ENCODE measurements around the gene PKD2L2.

DNA sequence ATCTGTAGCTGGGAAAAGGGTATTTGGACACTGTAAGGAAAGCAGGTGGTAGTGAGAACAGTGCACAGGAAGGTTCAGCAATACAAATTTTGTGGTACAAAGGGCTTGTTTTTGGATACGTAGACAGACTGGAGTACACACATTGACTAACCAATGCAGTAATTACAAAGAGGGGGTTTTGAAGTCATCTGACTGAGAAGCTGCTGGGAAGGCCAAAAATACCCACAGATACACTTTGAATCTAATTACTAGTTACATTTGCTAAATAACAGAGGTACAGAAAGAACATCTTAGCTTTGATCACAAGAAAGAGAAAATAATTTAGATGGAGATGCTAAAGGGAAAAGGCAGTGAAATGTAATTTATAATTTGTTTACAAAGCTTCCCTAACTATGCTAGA lies 45.9 kb downstream of the PKD2L2 start:
- TF ChIP-seq, protein P1, sequence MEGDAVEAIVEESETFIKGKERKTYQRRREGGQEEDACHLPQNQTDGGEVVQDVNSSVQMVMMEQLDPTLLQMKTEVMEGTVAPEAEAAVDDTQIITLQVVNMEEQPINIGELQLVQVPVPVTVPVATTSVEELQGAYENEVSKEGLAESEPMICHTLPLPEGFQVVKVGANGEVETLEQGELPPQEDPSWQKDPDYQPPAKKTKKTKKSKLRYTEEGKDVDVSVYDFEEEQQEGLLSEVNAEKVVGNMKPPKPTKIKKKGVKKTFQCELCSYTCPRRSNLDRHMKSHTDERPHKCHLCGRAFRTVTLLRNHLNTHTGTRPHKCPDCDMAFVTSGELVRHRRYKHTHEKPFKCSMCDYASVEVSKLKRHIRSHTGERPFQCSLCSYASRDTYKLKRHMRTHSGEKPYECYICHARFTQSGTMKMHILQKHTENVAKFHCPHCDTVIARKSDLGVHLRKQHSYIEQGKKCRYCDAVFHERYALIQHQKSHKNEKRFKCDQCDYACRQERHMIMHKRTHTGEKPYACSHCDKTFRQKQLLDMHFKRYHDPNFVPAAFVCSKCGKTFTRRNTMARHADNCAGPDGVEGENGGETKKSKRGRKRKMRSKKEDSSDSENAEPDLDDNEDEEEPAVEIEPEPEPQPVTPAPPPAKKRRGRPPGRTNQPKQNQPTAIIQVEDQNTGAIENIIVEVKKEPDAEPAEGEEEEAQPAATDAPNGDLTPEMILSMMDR (optimal IDR thresholded peaks at IDR 0.05 in 1 of 3, IDR thresholded peaks at IDR 0.05 in 1 of 3, conservative IDR thresholded peaks at IDR 0.05 in 1 of 3; ENCODE audit: extremely low read depth in 1 of 3, insufficient read depth in 2 of 3, low read length in 3 of 3), result no peak
- TF ChIP-seq EZH2 (IDR thresholded peaks at IDR 0.05; ENCODE audit: low read length), result no peak

Data from keratinocyte (primary cell).